Astrocyte (in vitro differentiated cells and primary cell): ENCODE data around the gene C3. TPM values are rescaled to one million over a fixed set of nuclear protein-coding genes. Genes with fewer than 3 reads are reported as not detected.

Experiments
- DNase-seq: peaks from one replicate; pipeline ENCODE4 v3.0.0-alpha.2; 2010; ENCODE audit warnings: low read depth
- FAIRE-seq: peaks from 2 replicates; lab custom pipeline; 2011; peaks lifted over from hg19 to GRCh38; lab: Jason Lieb, UNC
- H2AFZ ChIP-seq: 2 replicates; pipeline ENCODE4 v1.6.0; 2012; ENCODE audit warnings: low read depth, low read length, inconsistent platforms
- H3K27ac ChIP-seq: 2 replicates; pipeline ENCODE4 v1.5.1; 2011; ENCODE audit warnings: low read depth, low read length, inconsistent platforms
- H3K27me3 ChIP-seq: 2 replicates; pipeline ENCODE4 v1.6.0; 2011; ENCODE audit warnings: low read length, inconsistent platforms; ENCODE audit not compliant: insufficient read depth
- H3K36me3 ChIP-seq: 2 replicates; pipeline ENCODE4 v1.5.1; 2011; ENCODE audit warnings: low read length, inconsistent platforms; ENCODE audit not compliant: insufficient read depth
- H3K4me1 ChIP-seq: 2 replicates; pipeline ENCODE4 v1.5.1; 2011; ENCODE audit warnings: low read length, inconsistent platforms; ENCODE audit not compliant: insufficient read depth
- H3K4me2 ChIP-seq: 2 replicates; pipeline ENCODE4 v1.6.0; 2012; ENCODE audit warnings: low read length, inconsistent platforms
- H3K4me3 ChIP-seq: 2 replicates; pipeline ENCODE4 v1.5.1; 2011; ENCODE audit warnings: low read depth, mild to moderate bottlenecking, low read length, inconsistent platforms; ENCODE audit not compliant: insufficient read depth
- H3K79me2 ChIP-seq: 2 replicates; pipeline ENCODE4 v1.6.0; 2012; ENCODE audit warnings: mild to moderate bottlenecking, low read length, inconsistent platforms; ENCODE audit not compliant: insufficient read depth
- H3K9ac ChIP-seq: 2 replicates; pipeline ENCODE4 v1.6.0; 2012; ENCODE audit warnings: mild to moderate bottlenecking, low read length, inconsistent platforms
- H3K9me3 ChIP-seq: 2 replicates; pipeline ENCODE4 v1.5.1; 2012; ENCODE audit warnings: low read depth, mild to moderate bottlenecking, low read length, inconsistent platforms; ENCODE audit not compliant: insufficient read depth
- H4K20me1 ChIP-seq: 2 replicates; pipeline ENCODE4 v1.6.0; 2012; ENCODE audit warnings: low read length, inconsistent platforms; ENCODE audit not compliant: insufficient read depth
- H3K27ac Mint-ChIP-seq: one replicate; pipeline ENCODE4 v1.8.0; 2021; ENCODE audit warnings: mild to moderate bottlenecking, mixed read lengths; ENCODE audit not compliant: unreplicated experiment
- H3K27me3 Mint-ChIP-seq: one replicate; pipeline ENCODE4 v1.8.0; 2021; ENCODE audit warnings: low read depth, mixed read lengths; ENCODE audit not compliant: unreplicated experiment
- H3K36me3 Mint-ChIP-seq: one replicate; pipeline ENCODE4 v1.8.0; 2021; ENCODE audit warnings: low read depth, mixed read lengths; ENCODE audit not compliant: unreplicated experiment
- H3K4me1 Mint-ChIP-seq: one replicate; pipeline ENCODE4 v1.8.0; 2021; ENCODE audit warnings: low read depth, mixed read lengths; ENCODE audit not compliant: unreplicated experiment
- H3K4me3 Mint-ChIP-seq: one replicate; pipeline ENCODE4 v1.8.0; 2021; ENCODE audit warnings: mild to moderate bottlenecking, moderate library complexity, mixed read lengths; ENCODE audit not compliant: unreplicated experiment
- H3K9me3 Mint-ChIP-seq: one replicate; pipeline ENCODE4 v1.8.0; 2021; ENCODE audit warnings: mild to moderate bottlenecking, mixed read lengths; ENCODE audit not compliant: unreplicated experiment
- EZH2 ChIP-seq: IDR thresholded peaks from 2 replicates; pipeline ENCODE4 v1.6.1; 2012; ENCODE audit warnings: mild to moderate bottlenecking, low read length, inconsistent platforms; ENCODE audit not compliant: insufficient read depth
- total RNA-seq: library from RNA; stranded (reverse); gene quantifications from 2 replicates; pipeline ENCODE4 v1.2.1, GENCODE V29; 2021
- TF ChIP-seq, protein P1 (sequence below): IDR thresholded peaks from 2 replicates; pipeline ENCODE4 v1.5.1; 2011; ENCODE audit warnings: low read depth, mild to moderate bottlenecking, inconsistent platforms, low read length, moderate library complexity; ENCODE audit not compliant: insufficient read depth

The C3 gene
- total RNA-seq, 1 donor from 2014 or later: 2.4 TPM

GRCh38 chr19:6694147-6694815 lies 26.2 kb downstream of the C3 start:
- Mint-ChIP-seq H3K27me3 (no peaks in the 10 kb centered on the region), H3K4me3 (no peak overlapping the region), H3K27ac (no peak overlapping the region), H3K36me3 (no peaks in the 10 kb centered on the region), H3K9me3 (peaks cover 20% of the 10 kb centered on the region), H3K4me1 (no peaks in the 10 kb centered on the region)
- H3K9ac ChIP-seq: no peak overlapping the region
- no peak overlapping the region for H3K4me2 ChIP-seq
- H3K9me3 ChIP-seq: no peaks in the 10 kb centered on the region
- no peaks in the 10 kb centered on the region for H3K27me3 ChIP-seq
- no peak overlapping the region for H2AFZ ChIP-seq
- no peak overlapping the region for H3K4me3 ChIP-seq
- H3K4me1 ChIP-seq: no peaks in the 10 kb centered on the region
- H3K27ac ChIP-seq: no peak overlapping the region
- no peaks in the 10 kb centered on the region for H3K36me3 ChIP-seq
- H3K79me2 ChIP-seq: no peaks in the 10 kb centered on the region
- TF ChIP-seq, protein P1, sequence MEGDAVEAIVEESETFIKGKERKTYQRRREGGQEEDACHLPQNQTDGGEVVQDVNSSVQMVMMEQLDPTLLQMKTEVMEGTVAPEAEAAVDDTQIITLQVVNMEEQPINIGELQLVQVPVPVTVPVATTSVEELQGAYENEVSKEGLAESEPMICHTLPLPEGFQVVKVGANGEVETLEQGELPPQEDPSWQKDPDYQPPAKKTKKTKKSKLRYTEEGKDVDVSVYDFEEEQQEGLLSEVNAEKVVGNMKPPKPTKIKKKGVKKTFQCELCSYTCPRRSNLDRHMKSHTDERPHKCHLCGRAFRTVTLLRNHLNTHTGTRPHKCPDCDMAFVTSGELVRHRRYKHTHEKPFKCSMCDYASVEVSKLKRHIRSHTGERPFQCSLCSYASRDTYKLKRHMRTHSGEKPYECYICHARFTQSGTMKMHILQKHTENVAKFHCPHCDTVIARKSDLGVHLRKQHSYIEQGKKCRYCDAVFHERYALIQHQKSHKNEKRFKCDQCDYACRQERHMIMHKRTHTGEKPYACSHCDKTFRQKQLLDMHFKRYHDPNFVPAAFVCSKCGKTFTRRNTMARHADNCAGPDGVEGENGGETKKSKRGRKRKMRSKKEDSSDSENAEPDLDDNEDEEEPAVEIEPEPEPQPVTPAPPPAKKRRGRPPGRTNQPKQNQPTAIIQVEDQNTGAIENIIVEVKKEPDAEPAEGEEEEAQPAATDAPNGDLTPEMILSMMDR: no peak
- TF ChIP-seq EZH2: no peak
- no peak for DNase-seq
- no peak for FAIRE-seq
- no peaks in the 10 kb centered on the region for H4K20me1 ChIP-seq

- H3K4me3 Mint-ChIP-seq: no peak overlapping the region
- Histone ChIP-seq H3K27me3 (no peaks in the 10 kb centered on the region), H3K4me3 (no peak overlapping the region), H4K20me1 (no peaks in the 10 kb centered on the region), H3K27ac (no peak overlapping the region), H3K79me2 (no peaks in the 10 kb centered on the region), H3K9me3 (peaks cover 3% of the 10 kb centered on the region), H3K9ac (no peak overlapping the region), H2AFZ (no peak overlapping the region), H3K36me3 (no peaks in the 10 kb centered on the region), H3K4me2 (no peak overlapping the region), H3K4me1 (no peaks in the 10 kb centered on the region)
- no peak for FAIRE-seq
- H3K4me1 Mint-ChIP-seq: no peaks in the 10 kb centered on the region
- no peak overlapping the region for H3K27ac Mint-ChIP-seq
- no peaks in the 10 kb centered on the region for H3K27me3 Mint-ChIP-seq
- no peak for TF ChIP-seq EZH2
- TF ChIP-seq, protein P1: no peak
- no peak for DNase-seq
- no peaks in the 10 kb centered on the region for H3K36me3 Mint-ChIP-seq
- peaks cover 21% of the 10 kb centered on the region for H3K9me3 Mint-ChIP-seq
Observed at GRCh38 chr19:6693681-6694080, 26.8 kb downstream of the C3 start.

- no peak for FAIRE-seq
- no peaks in the 10 kb centered on the region for H3K4me1 Mint-ChIP-seq
- no peaks in the 10 kb centered on the region for H3K36me3 Mint-ChIP-seq
- TF ChIP-seq, protein P1: no peak
- no peak for TF ChIP-seq EZH2
- Histone ChIP-seq H4K20me1 (no peaks in the 10 kb centered on the region), H3K9me3 (peaks cover 4% of the 10 kb centered on the region), H3K4me3 (no peak overlapping the region), H3K27me3 (no peaks in the 10 kb centered on the region), H2AFZ (no peak overlapping the region), H3K79me2 (no peaks in the 10 kb centered on the region), H3K27ac (no peak overlapping the region), H3K4me1 (no peaks in the 10 kb centered on the region), H3K9ac (no peak overlapping the region), H3K4me2 (no peak overlapping the region), H3K36me3 (no peaks in the 10 kb centered on the region)
- H3K27ac Mint-ChIP-seq: no peak overlapping the region
- H3K27me3 Mint-ChIP-seq: no peaks in the 10 kb centered on the region
- H3K9me3 Mint-ChIP-seq: peaks cover 21% of the 10 kb centered on the region
- DNase-seq: no peak
- no peak overlapping the region for H3K4me3 Mint-ChIP-seq
Observed at GRCh38 chr19:6693056-6693471, 27.4 kb downstream of the C3 start.
